ENCODE data around the gene CSMD2. TPM values are rescaled to one million over a fixed set of nuclear protein-coding genes. Genes with fewer than 3 reads are reported as not detected.

Gene CSMD2
- total RNA-seq, 2 experiments from 2014 or later, result not detected

DNA sequence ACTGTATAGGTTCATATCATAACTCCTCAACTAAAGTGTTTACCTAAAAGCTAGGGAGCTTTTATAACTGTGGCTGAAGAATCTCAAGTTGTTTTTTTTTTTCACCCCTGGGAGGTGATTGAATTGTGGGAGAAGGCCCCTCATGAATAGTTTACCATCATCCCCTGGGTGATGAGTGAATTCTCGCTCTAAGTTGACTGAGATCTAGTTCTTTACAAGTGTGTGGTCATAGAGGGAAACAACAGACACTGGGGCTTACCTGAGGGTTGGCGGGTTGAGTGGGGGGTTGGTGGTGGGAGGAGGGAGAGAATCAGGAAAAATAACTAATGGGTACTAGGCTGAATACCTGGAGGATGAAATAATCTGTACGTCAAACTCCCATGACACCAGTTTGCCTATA lies 700.5 kb downstream of the CSMD2 start:
- H3K36me3 Mint-ChIP-seq (ENCODE audit: low read depth), result no peaks in the 10 kb centered on the region
- ChIA-PET POLR2A (no interaction called here), CTCF (no interaction called here)
- H3K9me3 Mint-ChIP-seq (ENCODE audit: low read depth), result no peaks in the 10 kb centered on the region
- no peak overlapping the region for H3K4me3 Mint-ChIP-seq
- no peak for ATAC-seq
- H3K27ac Mint-ChIP-seq, result no peak overlapping the region
- intact Hi-C loops (cut with DNase I, micrococcal nuclease), result no loop called here
- no peaks in the 10 kb centered on the region for H3K4me1 Mint-ChIP-seq
- DNase-seq, result no peak
- H3K27me3 Mint-ChIP-seq, result no peaks in the 10 kb centered on the region

Other genes starting within 250 kb of the CSMD2 start
- gene C1orf94, start 11.7 kb upstream of the CSMD2 start, total RNA-seq, result not detected

All from activated CD4-positive, alpha-beta T cell treated with anti-CD3 and anti-CD28 coated beads for 36 hours (primary cell).